ENCODE measurements around the gene CEP128. TPM values are rescaled to one million over a fixed set of nuclear protein-coding genes. Genes with fewer than 3 reads are reported as not detected.

The CEP128 gene
- total RNA-seq, 1 experiment from 2014 or later = 29.3 TPM

- H3F3A ChIP-seq (ENCODE audit: insufficient read depth, low read depth) = no peaks in the 10 kb centered on the region
- no peak overlapping the region for H3K4me2 ChIP-seq
- H3K36me3 ChIP-seq (ENCODE audit: low read depth) = no peaks in the 10 kb centered on the region
- BruUV-seq (replicated peaks) = no TSS peak
- ChIA-PET CTCF (no interaction called here), POLR2A (ENCODE audit: unreplicated experiment) (interaction anchor here (0.6 kb wide), 1 partner anchor 223 kb away, joined by 8 read pairs; no protein-coding TSS in a partner anchor)
- no peak overlapping the region for H3K27ac ChIP-seq
- no peaks in the 10 kb centered on the region for H3K9me2 ChIP-seq (ENCODE audit: insufficient read depth)
- peaks cover 14% of the 10 kb centered on the region; the same call in 1 of the 2 replicates for H3K9me3 ChIP-seq (ENCODE audit: insufficient read depth, low read depth)
- no peaks in the 10 kb centered on the region for H3K27me3 ChIP-seq (ENCODE audit: insufficient read depth, low read depth)
- H3K4me1 ChIP-seq (replicated peaks; ENCODE audit: insufficient read depth) = no peaks in the 10 kb centered on the region
- no peak overlapping the region for H2AFZ ChIP-seq
- no peaks in the 10 kb centered on the region for H4K20me1 ChIP-seq (ENCODE audit: insufficient read depth)
- no peak for DNase-seq
- no peaks in the 10 kb centered on the region for H3K79me2 ChIP-seq (ENCODE audit: low read depth)
- intact Hi-C loops (cut with micrococcal nuclease; ENCODE audit: unreplicated experiment) = no loop called here
- no peak overlapping the region for H3K4me3 ChIP-seq
- no peak for TF ChIP-seq EZH2 (IDR thresholded peaks at IDR 0.05; ENCODE audit: low read depth)
- TF ChIP-seq, protein P1, sequence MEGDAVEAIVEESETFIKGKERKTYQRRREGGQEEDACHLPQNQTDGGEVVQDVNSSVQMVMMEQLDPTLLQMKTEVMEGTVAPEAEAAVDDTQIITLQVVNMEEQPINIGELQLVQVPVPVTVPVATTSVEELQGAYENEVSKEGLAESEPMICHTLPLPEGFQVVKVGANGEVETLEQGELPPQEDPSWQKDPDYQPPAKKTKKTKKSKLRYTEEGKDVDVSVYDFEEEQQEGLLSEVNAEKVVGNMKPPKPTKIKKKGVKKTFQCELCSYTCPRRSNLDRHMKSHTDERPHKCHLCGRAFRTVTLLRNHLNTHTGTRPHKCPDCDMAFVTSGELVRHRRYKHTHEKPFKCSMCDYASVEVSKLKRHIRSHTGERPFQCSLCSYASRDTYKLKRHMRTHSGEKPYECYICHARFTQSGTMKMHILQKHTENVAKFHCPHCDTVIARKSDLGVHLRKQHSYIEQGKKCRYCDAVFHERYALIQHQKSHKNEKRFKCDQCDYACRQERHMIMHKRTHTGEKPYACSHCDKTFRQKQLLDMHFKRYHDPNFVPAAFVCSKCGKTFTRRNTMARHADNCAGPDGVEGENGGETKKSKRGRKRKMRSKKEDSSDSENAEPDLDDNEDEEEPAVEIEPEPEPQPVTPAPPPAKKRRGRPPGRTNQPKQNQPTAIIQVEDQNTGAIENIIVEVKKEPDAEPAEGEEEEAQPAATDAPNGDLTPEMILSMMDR (conservative IDR thresholded peaks at IDR 0.05) = no peak
These were observed 402.7 kb downstream of the CEP128 start for GRCh38 chr14:80538633-80539375.

DNA sequence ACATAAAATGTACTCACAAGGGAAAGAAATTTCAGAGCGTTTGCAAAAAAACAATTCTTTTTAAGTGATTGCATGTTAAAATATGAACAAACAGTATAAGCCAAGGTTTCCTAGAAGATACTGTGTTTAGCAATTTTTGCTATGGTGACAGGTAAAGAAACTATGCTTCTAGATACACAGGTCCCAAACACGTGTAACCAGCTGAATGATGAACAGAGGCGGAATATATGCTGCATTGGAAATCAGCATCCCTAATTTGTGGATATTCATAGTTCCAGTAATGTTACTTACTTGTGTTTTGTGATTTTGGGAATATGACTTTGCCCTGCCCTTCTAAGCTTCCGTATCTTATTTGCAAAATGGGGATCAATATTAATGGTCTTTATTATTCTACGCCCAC is 403.9 kb downstream of the CEP128 start:
- Histone ChIP-seq H3K4me1 (replicated peaks; ENCODE audit: insufficient read depth) (no peaks in the 10 kb centered on the region), H2AFZ (no peak overlapping the region), H3K27ac (no peak overlapping the region), H3K9me3 (ENCODE audit: insufficient read depth, low read depth) (peaks cover 14% of the 10 kb centered on the region; the same call in 1 of the 2 replicates), H3K4me2 (no peak overlapping the region), H3K9me2 (ENCODE audit: insufficient read depth) (no peaks in the 10 kb centered on the region), H3K27me3 (ENCODE audit: insufficient read depth, low read depth) (no peaks in the 10 kb centered on the region), H3F3A (ENCODE audit: insufficient read depth, low read depth) (no peaks in the 10 kb centered on the region), H3K4me3 (no peak overlapping the region), H4K20me1 (ENCODE audit: insufficient read depth) (no peaks in the 10 kb centered on the region), H3K79me2 (ENCODE audit: low read depth) (no peaks in the 10 kb centered on the region), H3K36me3 (ENCODE audit: low read depth) (no peaks in the 10 kb centered on the region)
- ChIA-PET CTCF (no interaction called here), POLR2A (ENCODE audit: unreplicated experiment) (no interaction called here)
- no TSS peak for BruUV-seq (replicated peaks)
- intact Hi-C loops (cut with micrococcal nuclease; ENCODE audit: unreplicated experiment) = no loop called here
- no peak for DNase-seq
- no peak for TF ChIP-seq EZH2 (IDR thresholded peaks at IDR 0.05; ENCODE audit: low read depth)
- TF ChIP-seq, protein P1 (conservative IDR thresholded peaks at IDR 0.05) = no peak

- ChIA-PET POLR2A (ENCODE audit: unreplicated experiment) (interaction anchor here (0.7 kb wide), 1 partner anchor 102 kb away, joined by 7 read pairs; no protein-coding TSS in a partner anchor), CTCF (no interaction called here)
- H3K4me1 ChIP-seq (replicated peaks; ENCODE audit: insufficient read depth) = no peaks in the 10 kb centered on the region
- no peak overlapping the region for H3K4me3 ChIP-seq
- H3K36me3 ChIP-seq (ENCODE audit: low read depth) = no peaks in the 10 kb centered on the region
- H3K27me3 ChIP-seq (ENCODE audit: insufficient read depth, low read depth) = no peaks in the 10 kb centered on the region
- H3K79me2 ChIP-seq (ENCODE audit: low read depth) = no peaks in the 10 kb centered on the region
- H3K27ac ChIP-seq = no peak overlapping the region
- peaks cover 12% of the 10 kb centered on the region; the same call in 1 of the 2 replicates for H3K9me3 ChIP-seq (ENCODE audit: insufficient read depth, low read depth)
- H2AFZ ChIP-seq = no peak overlapping the region
- H3K9me2 ChIP-seq (ENCODE audit: insufficient read depth) = no peaks in the 10 kb centered on the region
- intact Hi-C loops (cut with micrococcal nuclease; ENCODE audit: unreplicated experiment) = no loop called here
- no peaks in the 10 kb centered on the region for H3F3A ChIP-seq (ENCODE audit: insufficient read depth, low read depth)
- TF ChIP-seq EZH2 (IDR thresholded peaks at IDR 0.05; ENCODE audit: low read depth) = no peak
- TF ChIP-seq, protein P1 (conservative IDR thresholded peaks at IDR 0.05) = no peak
- no peaks in the 10 kb centered on the region for H4K20me1 ChIP-seq (ENCODE audit: insufficient read depth)
- no TSS peak for BruUV-seq (replicated peaks)
- no peak overlapping the region for H3K4me2 ChIP-seq
- DNase-seq = no peak
These were observed 405.1 kb downstream of the CEP128 start for GRCh38 chr14:80536456-80536855.

Data from PC-9 (cell line).